HCT116 (cell line): ENCODE data around the gene SLC35A1. TPM values are rescaled to one million over a fixed set of nuclear protein-coding genes. Genes with fewer than 3 reads are reported as not detected.

Experiments
- ATAC-seq: fragments of 200-7000 bp; cut with Tn5 transposase; 2 replicates; pipeline ENCODE4 v1.9.1; 2020; ENCODE audit warnings: mild to moderate bottlenecking, moderate library complexity
- BruUV-seq: library from RNA; stranded (reverse); fragments of 400-500 nt; replicated peaks from 2 replicates; lab custom pipeline; 2021; lab: Mats Ljungman, UMichigan
- CTCF ChIA-PET: fragments of 300-600 bp; sonication (Branson Sonifier 250); formaldehyde crosslinking; loops from one replicate; lab custom pipeline; 2021; ENCODE audit warnings: antibody characterized with exemption; lab: Charles Lee
- POLR2A ChIA-PET: fragments of 300-600, 350-600 bp; sonication (Branson Sonifier 250); formaldehyde crosslinking; loops from one replicate; lab custom pipeline; 2021; ENCODE audit warnings: antibody characterized with exemption; lab: Charles Lee
- RAD21 ChIA-PET, 2 experiments: fragments of 300-600 bp; sonication (Branson Sonifier 250); formaldehyde crosslinking; loops; one replicate each; lab custom pipeline; 2023; ENCODE audit warnings: low total read pairs in 2 of 2; ENCODE audit not compliant: uncharacterized antibody in 2 of 2, unreplicated experiment in 2 of 2, low non-redundant PET in 1 of 2; lab: Charles Lee
- DNase-seq: peaks from one replicate; pipeline ENCODE4 v3.0.0-alpha.2; 2010; ENCODE audit warnings: low read depth, low spot score
- H2AFZ ChIP-seq: fragments of 200-600 bp; shearing (Covaris generic), sonication (generic); 2 replicates; pipeline ENCODE4 v1.6.1; 2017; ENCODE audit warnings: low read depth, mixed run types, mixed read lengths, antibody characterized with exemption, low read length; ENCODE audit not compliant: poor library complexity, severe bottlenecking
- H3K27ac ChIP-seq: 2 replicates; pipeline ENCODE4 v1.5.1; 2012; ENCODE audit warnings: low read depth, low read length
- H3K27me3 ChIP-seq: fragments of 200-600 bp; sonication (generic); 2 replicates; pipeline ENCODE4 v1.6.1; 2016; ENCODE audit warnings: mixed run types, low read length, mixed read lengths; ENCODE audit not compliant: insufficient read depth
- H3K36me3 ChIP-seq, 2 experiments: fragments of 200-500 bp in 1 of 2; fragments of 200-600 bp in 1 of 2; sonication (Bioruptor generic) in 1 of 2; sonication (generic) in 1 of 2; 2 replicates each; pipeline versions ENCODE4 v1.5.1 to v1.6.1; 2014 to 2016; ENCODE audit warnings: low read length in 2 of 2, inconsistent platforms in 1 of 2, mixed read lengths in 1 of 2, mixed run types in 1 of 2; ENCODE audit not compliant: insufficient read depth in 2 of 2, control insufficient read depth in 1 of 2
- H3K4me1 ChIP-seq, 2 experiments: fragments of 200-600 bp in 1 of 2; sonication (generic) in 1 of 2; 2 replicates each; pipeline versions ENCODE4 v1.5.1 to v1.6.1; 2012 to 2017; ENCODE audit warnings: low read length in 2 of 2, inconsistent platforms in 1 of 2, mild to moderate bottlenecking in 1 of 2, mixed read lengths in 1 of 2, mixed run types in 1 of 2, moderate library complexity in 1 of 2; ENCODE audit not compliant: insufficient read depth in 2 of 2, control insufficient read depth in 1 of 2
- H3K4me2 ChIP-seq: fragments of 200-600 bp; sonication (generic); 2 replicates; pipeline ENCODE4 v1.6.1; 2017; ENCODE audit warnings: mixed run types, low read length, mixed read lengths
- H3K4me3 ChIP-seq, 2 experiments: fragments of 200-600 bp in 1 of 2; sonication (generic) in 1 of 2; replicated peaks in 1 of 2; 2 replicates each; pipeline ENCODE4 v1.5.1; 2011 to 2016; ENCODE audit warnings: low read length in 2 of 2, control low read depth in 1 of 2, low read depth in 1 of 2, mild to moderate bottlenecking in 1 of 2, mixed read lengths in 1 of 2, mixed run types in 1 of 2
- H3K79me2 ChIP-seq: fragments of 200-600 bp; sonication (generic); 2 replicates; pipeline ENCODE4 v1.6.1; 2017; ENCODE audit warnings: mild to moderate bottlenecking, mixed run types, low read length, moderate library complexity, mixed read lengths; ENCODE audit not compliant: insufficient read depth
- H3K9ac ChIP-seq: fragments of 200-600 bp; sonication (generic); 2 replicates; pipeline ENCODE4 v1.6.1; 2016; ENCODE audit warnings: low read length, mixed read lengths
- H3K9me2 ChIP-seq: fragments of 200-600 bp; sonication (generic), shearing (Covaris generic); 2 replicates; pipeline ENCODE4 v1.6.1; 2017; ENCODE audit warnings: mixed run types, mild to moderate bottlenecking, moderate library complexity; ENCODE audit not compliant: insufficient read depth
- H3K9me3 ChIP-seq, 2 experiments: fragments of 200-500 bp in 1 of 2; fragments of 200-600 bp in 1 of 2; sonication (Bioruptor generic) in 1 of 2; sonication (generic) in 1 of 2; 2 replicates each; pipeline ENCODE4 v1.6.1; 2014 to 2017; ENCODE audit warnings: low read length in 2 of 2, mixed read lengths in 2 of 2, inconsistent platforms in 1 of 2, low read depth in 1 of 2, mild to moderate bottlenecking in 1 of 2, mixed run types in 1 of 2, moderate library complexity in 1 of 2; ENCODE audit not compliant: control insufficient read depth in 1 of 2, insufficient read depth in 1 of 2
- H4K20me1 ChIP-seq: fragments of 200-600 bp; sonication (generic), shearing (Covaris generic); 2 replicates; pipeline ENCODE4 v1.6.1; 2017; ENCODE audit warnings: mixed run types, mild to moderate bottlenecking, moderate library complexity; ENCODE audit not compliant: insufficient read depth
- CBX3 ChIP-seq: IDR thresholded peaks from 2 replicates; pipeline ENCODE4 v1.6.1; 2012; ENCODE audit warnings: low read depth
- CEBPB ChIP-seq: IDR thresholded peaks from 2 replicates; pipeline ENCODE4 v1.6.1; 2012; ENCODE audit warnings: low read depth
- ELF1 ChIP-seq: IDR thresholded peaks from 2 replicates; pipeline ENCODE4 v1.6.1; 2012; ENCODE audit warnings: low read depth, borderline replicate concordance
- EZH2 ChIP-seq: fragments of 200-600 bp; sonication (generic); IDR thresholded peaks from 2 replicates; pipeline ENCODE4 v1.6.1; 2017; ENCODE audit warnings: antibody characterized with exemption, mixed run types
- FOSL1 ChIP-seq: IDR thresholded peaks from 2 replicates; pipeline ENCODE4 v1.6.1; 2012; ENCODE audit warnings: low read depth
- POLR2A ChIP-seq: IDR thresholded peaks from 2 replicates; pipeline ENCODE4 v1.7.0; 2011; ENCODE audit warnings: borderline replicate concordance; ENCODE audit not compliant: insufficient read depth, insufficient read length; ENCODE audit errors: extremely low read depth
- RAD21 ChIP-seq: IDR thresholded peaks from 2 replicates; pipeline ENCODE4 v1.6.1; 2012; ENCODE audit warnings: low read depth, mild to moderate bottlenecking
- TCF7L2 ChIP-seq: IDR thresholded peaks from 2 replicates; pipeline ENCODE4 v1.7.0; 2011; ENCODE audit warnings: borderline replicate concordance, inconsistent platforms; ENCODE audit not compliant: insufficient read depth, insufficient read length; ENCODE audit errors: extremely low read depth
- YY1 ChIP-seq: IDR thresholded peaks from 2 replicates; pipeline ENCODE4 v1.6.1; 2011; ENCODE audit warnings: low read length, low read depth, moderate library complexity, mild to moderate bottlenecking; ENCODE audit not compliant: insufficient replicate concordance; ENCODE audit errors: extremely low read depth
- ZNF274 ChIP-seq: fragments of 200-500 bp; sonication (Bioruptor generic); IDR thresholded peaks from 2 replicates; pipeline ENCODE4 v1.6.1; 2014; ENCODE audit warnings: mild to moderate bottlenecking, low read depth, low read length, inconsistent platforms
- intact Hi-C: fragments of 100-400 bp; cut with micrococcal nuclease; formaldehyde crosslinking; loops from 2 replicates; pipeline ENCODE4 v1.10.0; 2022
- total RNA-seq: library from RNA; stranded (reverse); gene quantifications from one replicate; pipeline ENCODE4 v1.2.1, GENCODE V29; 2021; ENCODE audit not compliant: unreplicated experiment
- TF ChIP-seq, protein P1 (sequence below): IDR thresholded peaks from 2 replicates; pipeline ENCODE4 v1.6.1; 2012; ENCODE audit warnings: low read depth
- TF ChIP-seq, protein P2 (sequence below), 3 experiments: fragments of 200-600 bp in 1 of 3; sonication (generic) in 1 of 3; IDR thresholded peaks in 2 of 3; conservative IDR thresholded peaks in 1 of 3; 2 replicates each; pipeline ENCODE4 v1.5.1; 2012 to 2017; ENCODE audit warnings: low read depth in 2 of 3, low read length in 2 of 3, antibody characterized with exemption in 1 of 3, borderline replicate concordance in 1 of 3, control low read depth in 1 of 3, mild to moderate bottlenecking in 1 of 3, mixed read lengths in 1 of 3, mixed run types in 1 of 3, moderate library complexity in 1 of 3; ENCODE audit not compliant: insufficient read depth in 1 of 3

Gene SLC35A1
- total RNA-seq, 1 experiment from 2014 or later, result 29.1 TPM

- POLR2A ChIA-PET, result no interaction called here
- BruUV-seq, result no TSS peak
Observed at GRCh38 chr6:87444362-87444761, 28.4 kb upstream of the SLC35A1 start.

More at GRCh38 chr6:87444362-87444761, 28.4 kb upstream of the SLC35A1 start:
- Histone ChIP-seq H3K27me3 (no peaks in the 10 kb centered on the region), H3K27ac (no peak overlapping the region), H3K4me2 (no peak overlapping the region), H3K9ac (no peak overlapping the region), H2AFZ (no peak overlapping the region), H4K20me1 (no peaks in the 10 kb centered on the region), H3K36me3 (no peaks in the 10 kb centered on the region), H3K4me1 (no peaks in the 10 kb centered on the region), H3K9me3 (no peaks in the 10 kb centered on the region), H3K79me2 (no peaks in the 10 kb centered on the region), H3K4me3 (no peak overlapping the region), H3K9me2 (no peaks in the 10 kb centered on the region)
- RAD21 ChIA-PET, result no interaction called here
- no peak for DNase-seq
- CTCF ChIA-PET, result no interaction called here
- TF ChIP-seq POLR2A (no peak), CBX3 (no peak), ELF1 (no peak), EZH2 (no peak), YY1 (no peak), CEBPB (no peak), FOSL1 (no peak), ZNF274 (no peak), RAD21 (no peak), TCF7L2 (no peak)
- TF ChIP-seq, protein P1, sequence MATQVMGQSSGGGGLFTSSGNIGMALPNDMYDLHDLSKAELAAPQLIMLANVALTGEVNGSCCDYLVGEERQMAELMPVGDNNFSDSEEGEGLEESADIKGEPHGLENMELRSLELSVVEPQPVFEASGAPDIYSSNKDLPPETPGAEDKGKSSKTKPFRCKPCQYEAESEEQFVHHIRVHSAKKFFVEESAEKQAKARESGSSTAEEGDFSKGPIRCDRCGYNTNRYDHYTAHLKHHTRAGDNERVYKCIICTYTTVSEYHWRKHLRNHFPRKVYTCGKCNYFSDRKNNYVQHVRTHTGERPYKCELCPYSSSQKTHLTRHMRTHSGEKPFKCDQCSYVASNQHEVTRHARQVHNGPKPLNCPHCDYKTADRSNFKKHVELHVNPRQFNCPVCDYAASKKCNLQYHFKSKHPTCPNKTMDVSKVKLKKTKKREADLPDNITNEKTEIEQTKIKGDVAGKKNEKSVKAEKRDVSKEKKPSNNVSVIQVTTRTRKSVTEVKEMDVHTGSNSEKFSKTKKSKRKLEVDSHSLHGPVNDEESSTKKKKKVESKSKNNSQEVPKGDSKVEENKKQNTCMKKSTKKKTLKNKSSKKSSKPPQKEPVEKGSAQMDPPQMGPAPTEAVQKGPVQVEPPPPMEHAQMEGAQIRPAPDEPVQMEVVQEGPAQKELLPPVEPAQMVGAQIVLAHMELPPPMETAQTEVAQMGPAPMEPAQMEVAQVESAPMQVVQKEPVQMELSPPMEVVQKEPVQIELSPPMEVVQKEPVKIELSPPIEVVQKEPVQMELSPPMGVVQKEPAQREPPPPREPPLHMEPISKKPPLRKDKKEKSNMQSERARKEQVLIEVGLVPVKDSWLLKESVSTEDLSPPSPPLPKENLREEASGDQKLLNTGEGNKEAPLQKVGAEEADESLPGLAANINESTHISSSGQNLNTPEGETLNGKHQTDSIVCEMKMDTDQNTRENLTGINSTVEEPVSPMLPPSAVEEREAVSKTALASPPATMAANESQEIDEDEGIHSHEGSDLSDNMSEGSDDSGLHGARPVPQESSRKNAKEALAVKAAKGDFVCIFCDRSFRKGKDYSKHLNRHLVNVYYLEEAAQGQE, result no peak
- TF ChIP-seq, protein P2, sequence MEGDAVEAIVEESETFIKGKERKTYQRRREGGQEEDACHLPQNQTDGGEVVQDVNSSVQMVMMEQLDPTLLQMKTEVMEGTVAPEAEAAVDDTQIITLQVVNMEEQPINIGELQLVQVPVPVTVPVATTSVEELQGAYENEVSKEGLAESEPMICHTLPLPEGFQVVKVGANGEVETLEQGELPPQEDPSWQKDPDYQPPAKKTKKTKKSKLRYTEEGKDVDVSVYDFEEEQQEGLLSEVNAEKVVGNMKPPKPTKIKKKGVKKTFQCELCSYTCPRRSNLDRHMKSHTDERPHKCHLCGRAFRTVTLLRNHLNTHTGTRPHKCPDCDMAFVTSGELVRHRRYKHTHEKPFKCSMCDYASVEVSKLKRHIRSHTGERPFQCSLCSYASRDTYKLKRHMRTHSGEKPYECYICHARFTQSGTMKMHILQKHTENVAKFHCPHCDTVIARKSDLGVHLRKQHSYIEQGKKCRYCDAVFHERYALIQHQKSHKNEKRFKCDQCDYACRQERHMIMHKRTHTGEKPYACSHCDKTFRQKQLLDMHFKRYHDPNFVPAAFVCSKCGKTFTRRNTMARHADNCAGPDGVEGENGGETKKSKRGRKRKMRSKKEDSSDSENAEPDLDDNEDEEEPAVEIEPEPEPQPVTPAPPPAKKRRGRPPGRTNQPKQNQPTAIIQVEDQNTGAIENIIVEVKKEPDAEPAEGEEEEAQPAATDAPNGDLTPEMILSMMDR (IDR thresholded peaks at IDR 0.05 in 2 of 3, conservative IDR thresholded peaks at IDR 0.05 in 1 of 3; ENCODE audit: borderline replicate concordance in 1 of 3, insufficient read depth in 1 of 3, low read depth in 2 of 3, low read length in 2 of 3), result no peak
- no peak for ATAC-seq
- intact Hi-C loops, result no loop called here
